HepG2 (cell line): ENCODE results near the gene SLX4. TPM values are rescaled to one million over a fixed set of nuclear protein-coding genes. Genes with fewer than 3 reads are reported as not detected.

Source experiments
- ATF2 ChIP-seq: sonication (generic); formaldehyde crosslinking; IDR thresholded peaks from 2 replicates; pipeline ENCODE4 v1.4.0; 2020; ENCODE audit warnings: missing genetic modification reagents
- ELF1 ChIP-seq: sonication (generic); formaldehyde crosslinking; IDR thresholded peaks from 2 replicates; pipeline ENCODE4 v1.4.0; 2020; ENCODE audit warnings: missing genetic modification reagents
- FIP1L1 ChIP-seq: fragments of 200-400 bp; formaldehyde crosslinking; IDR thresholded peaks from 2 replicates; pipeline ENCODE4 v1.6.1; 2018; ENCODE audit warnings: low read depth, mild to moderate bottlenecking, low read length, moderate library complexity, borderline replicate concordance; ENCODE audit not compliant: insufficient read depth
- FOXA3 ChIP-seq: IDR thresholded peaks from 2 replicates; pipeline ENCODE4 v1.6.1; 2016; ENCODE audit warnings: missing genetic modification reagents, missing compliant biosample characterization
- FOXM1 ChIP-seq: sonication (generic); formaldehyde crosslinking; IDR thresholded peaks from 2 replicates; pipeline ENCODE4 v1.5.0; 2020; ENCODE audit warnings: missing genetic modification reagents
- GABPB1 ChIP-seq: IDR thresholded peaks from 2 replicates; pipeline ENCODE4 v1.6.1; 2016; ENCODE audit warnings: mild to moderate bottlenecking, missing genetic modification reagents, moderate library complexity, missing compliant biosample characterization
- GATAD2A ChIP-seq: IDR thresholded peaks from 2 replicates; pipeline ENCODE4 v1.6.1; 2016
- SOX5 ChIP-seq: IDR thresholded peaks from 2 replicates; pipeline ENCODE4 v1.6.1; 2016; ENCODE audit warnings: borderline replicate concordance
- SSRP1 ChIP-seq: IDR thresholded peaks from 2 replicates; pipeline ENCODE4 v1.6.1; 2016; ENCODE audit warnings: control low read depth
- ZBTB37 ChIP-seq: sonication (generic); formaldehyde crosslinking; IDR thresholded peaks from 2 replicates; pipeline ENCODE4 v1.4.0; 2020; ENCODE audit warnings: mild to moderate bottlenecking, missing genetic modification reagents
- ZFP62 ChIP-seq: sonication (generic); formaldehyde crosslinking; IDR thresholded peaks from 2 replicates; pipeline ENCODE4 v1.4.0; 2020; ENCODE audit warnings: missing genetic modification reagents
- ZNF142 ChIP-seq: sonication (generic); formaldehyde crosslinking; IDR thresholded peaks from 2 replicates; pipeline ENCODE4 v1.4.0; 2020; ENCODE audit warnings: missing genetic modification reagents
- ZNF260 ChIP-seq: sonication (generic); formaldehyde crosslinking; IDR thresholded peaks from 2 replicates; pipeline ENCODE4 v1.4.0; 2020; ENCODE audit warnings: missing genetic modification reagents, low read depth, mild to moderate bottlenecking, borderline replicate concordance
- ZNF280D ChIP-seq: sonication (generic); formaldehyde crosslinking; IDR thresholded peaks from 2 replicates; pipeline ENCODE4 v1.5.1; 2020; ENCODE audit warnings: mild to moderate bottlenecking, missing genetic modification reagents
- ZNF616 ChIP-seq: sonication (generic); formaldehyde crosslinking; IDR thresholded peaks from 2 replicates; pipeline ENCODE4 v1.5.0; 2020; ENCODE audit warnings: low read depth, mild to moderate bottlenecking, missing genetic modification reagents
- ZNF674 ChIP-seq: sonication (generic); formaldehyde crosslinking; IDR thresholded peaks from 2 replicates; pipeline ENCODE4 v1.5.0; 2020; ENCODE audit warnings: low read depth, mild to moderate bottlenecking, missing genetic modification reagents
- ZSCAN31 ChIP-seq: sonication (generic); formaldehyde crosslinking; IDR thresholded peaks from 2 replicates; pipeline ENCODE4 v1.5.0; 2020; ENCODE audit warnings: low read depth, mild to moderate bottlenecking, missing genetic modification reagents
- polyA plus RNA-seq, 8 experiments: library from polyadenylated mRNA; depleted of rRNA in 3 of 8; stranded (reverse) in 7 of 8; unstranded in 1 of 8; fragments of >200 nt; fragmentation: Illumina TruSeq in 4 of 8; extraction: Trizol in 4 of 8; gene quantifications; 2 replicates each; pipeline versions ENCODE4 v1.2.1 to v1.2.3, GENCODE V29; 2011 to 2016; ENCODE audit warnings: low read depth in 4 of 8, missing spikeins in 1 of 8, mixed read lengths in 1 of 8; ENCODE audit not compliant: insufficient read depth in 1 of 8
- total RNA-seq, 5 experiments: library from RNA; depleted of rRNA; stranded (reverse); fragments of >200 nt; fragmentation: Illumina TruSeq; extraction: Trizol; gene quantifications; 2 replicates each; pipeline ENCODE4 v1.2.3, GENCODE V29; 2016; ENCODE audit warnings: low read depth in 1 of 5

Gene SLX4
- total and polyA plus RNA-seq, 2 of the 13 experiments (the other 11 are each of a cell fraction or from before 2014, with no cell fraction given) = 1.1 to 3.6 TPM

GRCh38 chr16:3646348-3646920, 35.0 kb upstream of the SLX4 start (continued):
- TF ChIP-seq ZNF142 (CRISPR knock-in tag) (no peak), GABPB1 (CRISPR knock-in tag) (no peak), ZNF260 (CRISPR knock-in tag) (no peak), ATF2 (CRISPR knock-in tag) (no peak), ZFP62 (CRISPR knock-in tag) (no peak), ZBTB37 (CRISPR knock-in tag) (0 out of 2 replicates have a peak, but pooled peaks have one; percentile 43), ELF1 (CRISPR knock-in tag) (peak; percentile 28; the same call in 1 of the 2 replicates), GATAD2A (CRISPR knock-in tag) (peak; percentile 71), ZNF674 (CRISPR knock-in tag) (no peak), SSRP1 (CRISPR knock-in tag) (no peak), ZNF616 (CRISPR knock-in tag) (no peak), ZNF280D (no peak), FOXM1 (CRISPR knock-in tag) (no peak), ZSCAN31 (no peak), FOXA3 (peak; percentile 90), FIP1L1 (no peak), SOX5 (peak; percentile 30; the same call in 1 of the 2 replicates)
